Measurements from ENCODE around the gene CASKIN1.

Gene CASKIN1

DNA sequence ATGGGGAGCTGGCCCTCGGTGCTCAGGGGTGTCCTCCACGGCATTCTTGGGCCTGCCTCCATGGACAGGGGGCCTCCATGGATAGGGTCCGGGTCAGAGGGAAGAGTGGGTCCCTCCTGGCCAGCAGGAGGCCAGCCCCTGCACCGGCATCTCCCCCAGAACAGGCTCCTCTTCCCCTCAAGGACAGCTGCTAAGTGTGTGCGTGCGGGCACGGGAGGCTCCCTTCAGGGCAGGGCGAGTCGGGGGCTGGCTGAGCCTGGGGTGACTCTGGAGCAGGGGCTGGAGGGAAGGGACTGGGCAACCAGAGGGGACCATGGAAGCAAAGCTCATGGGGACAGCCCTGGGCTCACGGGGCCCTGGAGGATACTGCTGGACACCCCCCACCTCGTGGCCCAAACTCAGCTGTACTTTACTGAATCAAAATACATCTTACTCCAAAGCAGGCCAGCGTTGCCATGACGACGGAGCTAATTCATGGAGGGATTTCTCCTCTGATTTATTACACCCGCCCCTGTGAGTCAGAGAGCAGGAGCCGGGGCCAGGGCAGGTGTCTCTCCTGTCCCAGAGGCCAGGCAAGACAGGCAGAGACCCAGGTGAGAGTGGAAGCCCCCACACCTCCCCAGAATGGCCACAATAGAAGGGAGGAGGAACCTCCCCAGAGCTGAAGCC lies 2.1 kb downstream of the CASKIN1 start:
- no peaks in the 10 kb centered on the region for H3K9me3 ChIP-seq (ENCODE audit: control insufficient read depth, insufficient read depth, low read length)
- H3K27ac ChIP-seq (ENCODE audit: low read length), result no peak overlapping the region
- WGBS (ENCODE audit: insufficient coverage, insufficient read length), result no CpG with 5 or more reads among the region's 16 CpGs
- peaks cover 7% of the 10 kb centered on the region; the same call in 1 of the 2 replicates for H3K27me3 ChIP-seq (ENCODE audit: control insufficient read depth, insufficient read depth, low read length)
- no peaks in the 10 kb centered on the region for H3K36me3 ChIP-seq (ENCODE audit: control insufficient read depth, insufficient read depth, low read length)
- DNase-seq (ENCODE audit: low read depth, low spot score), result no peak
- H3K4me1 ChIP-seq (ENCODE audit: control insufficient read depth, insufficient read depth, low read length), result peaks cover 5% of the 10 kb centered on the region; the same call in 1 of the 2 replicates
- no peak overlapping the region for H3K4me3 ChIP-seq (ENCODE audit: low read length)

DNA sequence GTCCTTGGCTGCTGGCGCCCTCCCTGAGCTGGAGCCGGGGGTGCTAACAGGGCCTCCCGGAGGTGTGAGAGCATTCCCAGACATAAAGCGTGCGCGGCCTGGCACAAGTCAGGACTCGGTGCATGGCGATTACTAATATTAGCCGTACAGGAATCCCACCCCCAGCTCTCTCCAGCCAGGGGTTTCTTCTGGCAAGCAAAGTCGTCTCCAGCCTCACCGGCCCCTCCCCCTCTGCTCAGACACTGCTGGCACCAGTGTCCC lies 5.0 kb downstream of the CASKIN1 start:
- no peaks in the 10 kb centered on the region for H3K27me3 ChIP-seq (ENCODE audit: control insufficient read depth, insufficient read depth, low read length)
- H3K36me3 ChIP-seq (ENCODE audit: control insufficient read depth, insufficient read depth, low read length), result no peaks in the 10 kb centered on the region
- no CpG with 5 or more reads among the region's 11 CpGs for WGBS (ENCODE audit: insufficient coverage, insufficient read length)
- no peak for DNase-seq (ENCODE audit: low read depth, low spot score)
- H3K27ac ChIP-seq (ENCODE audit: low read length), result no peak overlapping the region
- H3K9me3 ChIP-seq (ENCODE audit: control insufficient read depth, insufficient read depth, low read length), result no peaks in the 10 kb centered on the region
- no peak overlapping the region for H3K4me3 ChIP-seq (ENCODE audit: low read length)
- peaks cover 5% of the 10 kb centered on the region; the same call in 1 of the 2 replicates for H3K4me1 ChIP-seq (ENCODE audit: control insufficient read depth, insufficient read depth, low read length)

DNA sequence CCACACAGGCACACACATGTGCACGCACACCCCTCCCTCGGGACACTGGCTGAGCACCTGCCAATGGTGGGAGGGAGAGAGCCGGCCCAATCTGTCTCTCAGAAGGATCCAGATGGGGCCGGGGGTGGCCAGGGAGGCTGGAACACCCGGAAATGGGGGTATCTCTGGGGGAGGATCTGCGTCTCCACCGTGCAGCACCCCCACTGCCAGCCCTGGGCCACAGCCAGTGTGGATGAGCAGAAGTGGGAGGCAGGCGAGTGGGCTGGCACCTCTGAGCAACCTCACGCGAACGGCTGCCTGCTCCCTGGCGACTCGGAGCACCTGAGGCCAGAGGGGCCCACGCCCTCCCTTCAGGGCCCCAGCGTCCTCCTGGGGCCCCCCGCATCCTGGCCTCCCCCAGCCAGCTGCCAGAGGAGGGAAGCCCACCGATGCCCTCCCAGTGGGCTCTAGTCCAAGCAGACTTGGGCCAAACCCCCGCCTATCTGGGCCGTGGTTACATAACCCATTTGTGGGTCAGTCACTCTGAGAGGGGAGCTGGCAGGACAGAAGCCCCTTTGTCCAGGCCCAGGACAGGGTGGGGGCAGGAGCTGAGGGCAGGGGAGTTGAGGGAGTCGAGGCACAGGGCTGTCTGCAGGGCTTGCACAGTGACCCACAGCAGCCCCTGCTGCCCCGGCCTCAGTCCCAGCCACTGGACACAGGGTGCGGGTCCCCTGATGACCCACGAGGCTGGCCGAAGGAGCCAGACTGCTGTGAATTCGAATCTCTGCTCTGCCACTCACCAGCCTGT lies 5.6 kb downstream of the CASKIN1 start:
- no peaks in the 10 kb centered on the region for H3K9me3 ChIP-seq (ENCODE audit: control insufficient read depth, insufficient read depth, low read length)
- no peak overlapping the region for H3K27ac ChIP-seq (ENCODE audit: low read length)
- H3K36me3 ChIP-seq (ENCODE audit: control insufficient read depth, insufficient read depth, low read length), result no peaks in the 10 kb centered on the region
- H3K4me3 ChIP-seq (ENCODE audit: low read length), result no peak overlapping the region
- no peaks in the 10 kb centered on the region for H3K27me3 ChIP-seq (ENCODE audit: control insufficient read depth, insufficient read depth, low read length)
- no CpG with 5 or more reads among the region's 25 CpGs for WGBS (ENCODE audit: insufficient coverage, insufficient read length)
- DNase-seq (ENCODE audit: low read depth, low spot score), result no peak
- peaks cover 5% of the 10 kb centered on the region; the same call in 1 of the 2 replicates for H3K4me1 ChIP-seq (ENCODE audit: control insufficient read depth, insufficient read depth, low read length)

DNA sequence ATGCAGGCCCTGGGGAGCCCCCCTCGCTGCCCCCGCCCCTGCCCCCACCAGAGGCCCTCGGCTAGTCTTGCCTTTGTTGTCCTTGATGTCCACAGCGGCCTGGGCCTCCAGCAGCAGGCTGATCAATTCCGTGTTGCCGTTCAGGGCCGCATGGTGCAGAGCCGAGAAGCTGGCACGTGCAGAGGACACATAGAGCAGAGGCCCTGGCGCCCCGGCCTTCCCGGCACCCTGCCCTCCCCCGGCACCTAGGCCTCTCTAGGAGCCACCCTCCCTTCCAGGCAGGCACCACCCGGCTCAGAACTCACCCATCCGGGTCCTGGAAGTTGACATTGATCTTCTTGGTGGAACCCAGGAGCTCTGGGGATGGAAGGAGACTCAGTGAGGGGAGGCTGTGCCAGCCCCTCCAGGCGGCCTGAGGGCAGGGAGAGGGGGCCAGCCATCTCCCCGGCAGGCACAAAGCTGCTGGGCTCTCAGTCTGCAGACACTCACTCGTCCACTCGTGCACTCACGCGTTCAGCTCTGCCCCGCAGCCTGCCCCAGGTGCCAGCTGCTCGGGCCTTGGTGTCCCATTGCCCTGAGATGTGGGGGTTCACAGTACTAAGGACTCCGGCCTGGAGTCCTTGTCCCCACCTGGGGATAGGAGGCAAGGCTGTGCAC lies 6.3 kb downstream of the CASKIN1 start:
- no peaks in the 10 kb centered on the region for H3K36me3 ChIP-seq (ENCODE audit: control insufficient read depth, insufficient read depth, low read length)
- H3K4me3 ChIP-seq (ENCODE audit: low read length), result no peak overlapping the region
- H3K27ac ChIP-seq (ENCODE audit: low read length), result no peak overlapping the region
- DNase-seq (ENCODE audit: low read depth, low spot score), result no peak
- no peaks in the 10 kb centered on the region for H3K4me1 ChIP-seq (ENCODE audit: control insufficient read depth, insufficient read depth, low read length)
- no CpG with 5 or more reads among the region's 24 CpGs for WGBS (ENCODE audit: insufficient coverage, insufficient read length)
- no peaks in the 10 kb centered on the region for H3K9me3 ChIP-seq (ENCODE audit: control insufficient read depth, insufficient read depth, low read length)
- H3K27me3 ChIP-seq (ENCODE audit: control insufficient read depth, insufficient read depth, low read length), result no peaks in the 10 kb centered on the region

DNA sequence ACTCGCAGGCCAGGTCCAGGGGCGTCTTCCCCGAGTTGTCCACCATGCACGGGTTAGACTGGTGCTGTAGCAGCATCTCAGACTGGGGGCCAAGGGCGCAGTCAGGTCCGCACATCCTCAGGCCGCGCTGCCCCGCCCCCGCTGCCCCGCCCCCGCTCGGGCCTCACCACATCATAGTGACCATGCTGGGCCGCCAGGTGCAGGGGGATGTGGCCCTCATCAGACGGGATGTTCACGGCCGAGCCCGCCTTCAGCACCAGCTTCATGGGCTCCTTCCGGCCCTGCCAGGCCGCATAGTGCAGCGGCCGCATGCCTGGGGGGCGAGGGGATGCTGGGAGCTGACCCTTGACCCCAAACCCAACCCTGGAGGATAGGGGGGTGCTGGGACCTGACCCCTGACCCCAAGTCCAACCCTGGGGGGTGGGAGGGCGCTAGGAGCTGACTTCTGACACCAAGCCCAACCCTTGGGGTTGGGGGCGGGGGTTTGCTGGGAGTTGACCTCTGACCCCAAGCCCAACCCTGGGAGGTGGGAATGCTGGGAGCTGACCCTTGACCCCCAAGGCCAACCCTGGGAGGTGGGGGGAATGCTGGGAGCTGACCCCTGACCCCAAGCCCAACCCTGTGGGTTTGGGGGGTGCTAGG lies 7.0 kb downstream of the CASKIN1 start:
- Histone ChIP-seq H3K4me3 (ENCODE audit: low read length) (no peak overlapping the region), H3K9me3 (ENCODE audit: control insufficient read depth, insufficient read depth, low read length) (no peaks in the 10 kb centered on the region), H3K36me3 (ENCODE audit: control insufficient read depth, insufficient read depth, low read length) (no peaks in the 10 kb centered on the region; the same call in 1 of the 2 replicates), H3K4me1 (ENCODE audit: control insufficient read depth, insufficient read depth, low read length) (no peaks in the 10 kb centered on the region), H3K27ac (ENCODE audit: low read length) (no peak overlapping the region), H3K27me3 (ENCODE audit: control insufficient read depth, insufficient read depth, low read length) (no peaks in the 10 kb centered on the region)
- WGBS (ENCODE audit: insufficient coverage, insufficient read length), result no CpG with 5 or more reads among the region's 25 CpGs
- DNase-seq (ENCODE audit: low read depth, low spot score), result no peak

DNA sequence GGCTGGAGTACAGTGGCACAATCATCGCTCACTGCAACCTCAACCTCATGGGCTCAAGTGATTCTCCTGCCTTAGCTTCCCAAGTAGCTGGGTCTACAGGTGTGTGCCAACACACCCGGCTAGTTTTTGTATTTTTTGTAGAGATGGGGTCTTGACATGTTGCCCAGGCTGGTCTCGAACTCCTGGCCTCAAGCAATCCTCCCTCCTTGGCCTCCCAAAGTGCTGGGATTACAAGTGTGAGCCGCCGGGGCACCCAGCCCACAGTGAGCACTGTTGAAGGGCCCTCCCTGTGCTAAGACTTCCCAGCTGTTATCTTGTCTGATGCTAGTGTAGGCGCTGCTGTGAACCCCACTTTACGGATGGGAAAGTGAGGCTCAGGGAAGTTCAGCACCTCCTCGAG lies 8.0 kb downstream of the CASKIN1 start:
- Histone ChIP-seq H3K4me3 (ENCODE audit: low read length) (no peak overlapping the region), H3K27me3 (ENCODE audit: control insufficient read depth, insufficient read depth, low read length) (no peaks in the 10 kb centered on the region), H3K36me3 (ENCODE audit: control insufficient read depth, insufficient read depth, low read length) (no peaks in the 10 kb centered on the region; the same call in 1 of the 2 replicates), H3K4me1 (ENCODE audit: control insufficient read depth, insufficient read depth, low read length) (no peaks in the 10 kb centered on the region), H3K27ac (ENCODE audit: low read length) (no peak overlapping the region), H3K9me3 (ENCODE audit: control insufficient read depth, insufficient read depth, low read length) (no peaks in the 10 kb centered on the region)
- WGBS (ENCODE audit: insufficient coverage, insufficient read length), result no CpG with 5 or more reads among the region's 8 CpGs
- no peak for DNase-seq (ENCODE audit: low read depth, low spot score)

DNA sequence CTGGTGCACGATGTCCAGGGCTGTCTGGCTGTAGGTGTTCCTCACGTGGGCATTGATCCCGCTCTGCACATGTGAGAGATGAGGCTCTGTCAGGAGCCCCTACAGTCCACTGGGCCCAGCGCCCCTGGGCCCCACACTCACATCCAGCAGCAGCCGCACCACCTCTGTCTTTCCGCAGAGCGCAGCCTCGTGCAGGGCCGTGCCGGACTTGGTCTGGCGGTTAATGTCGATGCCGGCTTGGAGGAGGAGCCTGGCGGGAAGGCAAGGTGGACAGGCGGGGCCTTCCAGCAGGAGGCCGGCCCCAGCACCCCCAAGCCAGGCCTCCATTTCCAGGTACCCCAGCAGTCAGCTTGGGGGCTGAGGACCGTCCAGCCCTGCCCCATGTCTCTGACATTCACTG lies 9.2 kb downstream of the CASKIN1 start:
- H3K4me3 ChIP-seq (ENCODE audit: low read length), result no peak overlapping the region
- no peaks in the 10 kb centered on the region for H3K9me3 ChIP-seq (ENCODE audit: control insufficient read depth, insufficient read depth, low read length)
- H3K27me3 ChIP-seq (ENCODE audit: control insufficient read depth, insufficient read depth, low read length), result no peaks in the 10 kb centered on the region
- no peak overlapping the region for H3K27ac ChIP-seq (ENCODE audit: low read length)
- no peaks in the 10 kb centered on the region; the same call in 1 of the 2 replicates for H3K36me3 ChIP-seq (ENCODE audit: control insufficient read depth, insufficient read depth, low read length)
- no peaks in the 10 kb centered on the region for H3K4me1 ChIP-seq (ENCODE audit: control insufficient read depth, insufficient read depth, low read length)
- no CpG with 5 or more reads among the region's 17 CpGs for WGBS (ENCODE audit: insufficient coverage, insufficient read length)
- no peak for DNase-seq (ENCODE audit: low read depth, low spot score)

DNA sequence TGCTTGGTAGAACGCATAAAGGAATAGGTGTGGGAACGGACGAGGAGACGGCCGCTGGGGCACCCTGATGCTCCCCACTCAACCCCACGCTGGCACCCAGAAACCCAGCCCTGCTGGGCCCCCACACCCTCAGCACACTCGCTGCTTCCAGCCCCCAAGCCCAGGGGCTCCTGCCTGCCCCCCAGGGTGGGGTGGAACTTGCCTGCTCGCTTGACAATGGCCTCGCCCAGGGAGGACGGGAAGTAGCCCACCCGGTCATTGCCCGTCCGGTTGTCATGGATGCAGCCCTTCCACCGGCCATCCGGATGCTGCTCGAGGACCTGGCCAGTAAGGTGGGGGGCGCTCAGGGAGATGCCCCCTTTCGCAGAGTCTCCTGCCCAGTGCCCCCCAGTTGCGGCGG lies 9.9 kb downstream of the CASKIN1 start:
- H3K27ac ChIP-seq (ENCODE audit: low read length), result no peak overlapping the region
- no peaks in the 10 kb centered on the region; the same call in 1 of the 2 replicates for H3K4me1 ChIP-seq (ENCODE audit: control insufficient read depth, insufficient read depth, low read length)
- no peaks in the 10 kb centered on the region; the same call in 1 of the 2 replicates for H3K36me3 ChIP-seq (ENCODE audit: control insufficient read depth, insufficient read depth, low read length)
- H3K9me3 ChIP-seq (ENCODE audit: control insufficient read depth, insufficient read depth, low read length), result no peaks in the 10 kb centered on the region
- no CpG with 5 or more reads among the region's 20 CpGs for WGBS (ENCODE audit: insufficient coverage, insufficient read length)
- DNase-seq (ENCODE audit: low read depth, low spot score), result no peak
- H3K27me3 ChIP-seq (ENCODE audit: control insufficient read depth, insufficient read depth, low read length), result no peaks in the 10 kb centered on the region
- H3K4me3 ChIP-seq (ENCODE audit: low read length), result no peak overlapping the region

DNA sequence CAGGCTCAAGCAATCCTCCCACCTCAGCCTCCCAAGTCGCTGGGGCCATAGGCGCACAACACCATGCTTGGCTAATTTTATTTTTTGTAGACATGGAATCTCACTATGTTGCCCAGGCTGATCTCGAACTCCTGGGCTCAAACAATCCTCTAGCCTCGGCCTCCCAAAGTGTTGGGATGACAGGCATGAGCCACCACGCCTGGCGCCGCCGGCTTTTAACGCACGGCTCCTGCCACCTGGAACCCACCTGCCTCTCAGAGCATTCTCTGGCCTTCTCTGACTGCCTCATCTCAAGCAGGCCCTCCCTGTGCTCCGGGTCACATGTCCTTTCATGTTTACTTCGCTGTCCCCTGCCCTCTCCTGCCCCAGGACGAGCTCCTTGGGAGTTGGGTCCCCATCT lies 10.3 kb downstream of the CASKIN1 start:
- WGBS (ENCODE audit: insufficient coverage, insufficient read length), result no CpG with 5 or more reads among the region's 13 CpGs
- DNase-seq (ENCODE audit: low read depth, low spot score), result no peak
- no peak overlapping the region for H3K4me3 ChIP-seq (ENCODE audit: low read length)
- H3K9me3 ChIP-seq (ENCODE audit: control insufficient read depth, insufficient read depth, low read length), result no peaks in the 10 kb centered on the region
- no peaks in the 10 kb centered on the region for H3K27me3 ChIP-seq (ENCODE audit: control insufficient read depth, insufficient read depth, low read length)
- no peak overlapping the region for H3K27ac ChIP-seq (ENCODE audit: low read length)
- no peaks in the 10 kb centered on the region; the same call in 1 of the 2 replicates for H3K4me1 ChIP-seq (ENCODE audit: control insufficient read depth, insufficient read depth, low read length)
- H3K36me3 ChIP-seq (ENCODE audit: control insufficient read depth, insufficient read depth, low read length), result no peaks in the 10 kb centered on the region; the same call in 1 of the 2 replicates

DNA sequence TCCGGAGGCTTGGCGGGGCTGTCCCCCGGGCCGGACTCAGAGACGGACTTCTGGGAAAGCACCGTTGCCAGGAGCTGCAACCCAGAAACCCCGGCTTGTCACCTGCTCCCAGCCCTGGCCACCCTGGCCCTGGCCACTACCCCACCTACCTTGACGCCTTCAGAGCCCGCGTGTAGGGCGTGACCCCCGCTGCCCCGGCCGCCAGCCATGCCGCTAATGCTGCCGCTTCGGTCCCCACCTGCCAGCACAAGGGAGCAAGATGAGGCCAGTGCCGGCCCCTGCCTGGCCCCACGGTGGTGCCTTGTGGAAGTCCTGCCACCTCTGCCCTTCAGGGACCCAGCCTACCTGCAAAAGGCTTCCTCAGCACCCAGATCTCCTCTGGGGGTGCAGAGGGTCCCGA lies 11.4 kb downstream of the CASKIN1 start:
- H3K4me3 ChIP-seq (ENCODE audit: low read length), result no peak overlapping the region
- DNase-seq (ENCODE audit: low read depth, low spot score), result no peak
- no peaks in the 10 kb centered on the region; the same call in 1 of the 2 replicates for H3K4me1 ChIP-seq (ENCODE audit: control insufficient read depth, insufficient read depth, low read length)
- no peak overlapping the region for H3K27ac ChIP-seq (ENCODE audit: low read length)
- WGBS (ENCODE audit: insufficient coverage, insufficient read length), result no CpG with 5 or more reads among the region's 20 CpGs
- no peaks in the 10 kb centered on the region for H3K9me3 ChIP-seq (ENCODE audit: control insufficient read depth, insufficient read depth, low read length)
- no peaks in the 10 kb centered on the region for H3K27me3 ChIP-seq (ENCODE audit: control insufficient read depth, insufficient read depth, low read length)
- no peaks in the 10 kb centered on the region; the same call in 1 of the 2 replicates for H3K36me3 ChIP-seq (ENCODE audit: control insufficient read depth, insufficient read depth, low read length)
